Lower leg skin (tissue), 4 donors: ENCODE results near the gene TNPO1. TPM values are rescaled to one million over a fixed set of nuclear protein-coding genes. Genes with fewer than 3 reads are reported as not detected.

Experiments used
- DNase-seq, 2 donors: peaks; one replicate each; pipeline ENCODE4 v3.0.0-alpha.2; 2019; ENCODE audit warnings: low spot score in 2 of 2
- H3K4me3 ChIP-seq: fragments of 200-600 bp; sonication (generic); 2 replicates; pipeline ENCODE4 v1.5.1; 2017; ENCODE audit warnings: mild to moderate bottlenecking, low read depth; ENCODE audit not compliant: poor library complexity, severe bottlenecking
- POLR2A ChIP-seq, 2 donors: fragments of 450-650 bp; IDR thresholded peaks; one replicate each; pipeline ENCODE4 v1.6.1; 2016 to 2017; ENCODE audit warnings: antibody characterized with exemption in 2 of 2, mild to moderate bottlenecking in 1 of 2, moderate library complexity in 1 of 2
- WGBS, 2 donors: methylation state at CpG; one replicate each; pipeline ENCODE4 v1.1.5; 2018; 5-methylcytosine and 5-hydroxymethylcytosine counted together
- intact Hi-C: fragments of 100-400 bp; cut with DNase I; formaldehyde crosslinking; loops from one replicate; pipeline ENCODE4 v1.15.0; 2023; ENCODE audit warnings: low total_unique reads
- total RNA-seq, 4 donors: library from RNA; depleted of rRNA; stranded (reverse); fragments of >200 nt; gene quantifications; one replicate each; pipeline ENCODE4 v1.1.0, GENCODE V29; 2016
- TF ChIP-seq, protein P1 (sequence below), 3 donors: fragments of 450-650 bp; IDR thresholded peaks; one replicate each; pipeline ENCODE4 v1.5.1; 2016; ENCODE audit warnings: antibody characterized with exemption in 3 of 3, mild to moderate bottlenecking in 3 of 3, moderate library complexity in 2 of 3

Gene TNPO1
- total RNA-seq, 4 donors from 2014 or later, result 55.5 to 83.4 (median 66.2) TPM

DNA sequence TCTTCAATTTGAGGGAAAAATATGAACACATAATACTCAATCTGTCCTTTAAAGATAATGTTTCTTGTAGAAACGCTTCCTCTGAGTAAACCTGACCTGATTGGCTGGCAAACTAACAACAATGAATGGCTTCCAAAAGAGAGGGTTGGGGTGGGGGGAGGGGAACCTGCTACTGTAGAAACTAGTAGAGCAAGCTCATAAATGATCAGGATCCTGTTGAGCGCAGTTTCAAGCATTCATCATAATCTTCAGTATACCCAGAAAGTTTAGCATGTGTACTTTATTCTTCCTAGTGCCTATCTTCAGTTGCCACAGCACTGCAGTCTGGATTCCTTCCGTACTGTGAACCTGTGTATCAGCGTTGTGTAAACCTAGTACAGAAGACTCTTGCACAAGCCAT, 76.4 kb downstream of the TNPO1 start:
- TF ChIP-seq, protein P1, sequence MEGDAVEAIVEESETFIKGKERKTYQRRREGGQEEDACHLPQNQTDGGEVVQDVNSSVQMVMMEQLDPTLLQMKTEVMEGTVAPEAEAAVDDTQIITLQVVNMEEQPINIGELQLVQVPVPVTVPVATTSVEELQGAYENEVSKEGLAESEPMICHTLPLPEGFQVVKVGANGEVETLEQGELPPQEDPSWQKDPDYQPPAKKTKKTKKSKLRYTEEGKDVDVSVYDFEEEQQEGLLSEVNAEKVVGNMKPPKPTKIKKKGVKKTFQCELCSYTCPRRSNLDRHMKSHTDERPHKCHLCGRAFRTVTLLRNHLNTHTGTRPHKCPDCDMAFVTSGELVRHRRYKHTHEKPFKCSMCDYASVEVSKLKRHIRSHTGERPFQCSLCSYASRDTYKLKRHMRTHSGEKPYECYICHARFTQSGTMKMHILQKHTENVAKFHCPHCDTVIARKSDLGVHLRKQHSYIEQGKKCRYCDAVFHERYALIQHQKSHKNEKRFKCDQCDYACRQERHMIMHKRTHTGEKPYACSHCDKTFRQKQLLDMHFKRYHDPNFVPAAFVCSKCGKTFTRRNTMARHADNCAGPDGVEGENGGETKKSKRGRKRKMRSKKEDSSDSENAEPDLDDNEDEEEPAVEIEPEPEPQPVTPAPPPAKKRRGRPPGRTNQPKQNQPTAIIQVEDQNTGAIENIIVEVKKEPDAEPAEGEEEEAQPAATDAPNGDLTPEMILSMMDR (IDR thresholded peaks at IDR 0.05), result no peak
- TF ChIP-seq POLR2A (IDR thresholded peaks at IDR 0.05), result no peak
- 87 to 88% methylated on average over 4 of the region's 4 CpGs for WGBS, 2 donors
- no peak overlapping the region for H3K4me3 ChIP-seq
- DNase-seq, result no peak
- intact Hi-C loops, result no loop called here

DNA sequence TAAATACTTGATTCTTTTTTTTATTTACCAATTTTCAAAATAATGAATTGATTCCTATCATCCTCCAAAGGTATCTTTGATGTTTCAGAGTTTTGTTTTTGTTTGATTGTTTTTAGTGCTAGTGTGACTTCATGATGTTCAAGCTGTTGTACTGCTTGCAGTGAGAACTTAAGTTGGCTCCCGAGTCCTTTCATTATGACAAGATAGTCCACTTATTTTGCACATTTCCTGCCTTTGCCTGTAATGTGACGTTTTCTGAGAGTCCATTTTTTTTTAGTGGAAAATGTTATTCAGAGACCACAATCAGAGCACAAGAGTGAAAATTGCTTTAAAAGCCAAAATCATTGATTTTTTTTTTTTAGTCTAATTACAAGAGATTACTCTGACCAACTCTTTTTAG, 79.3 kb downstream of the TNPO1 start:
- intact Hi-C loops, result no loop called here
- WGBS, 2 donors, result 63 to 70% methylated on average over 2 of the region's 2 CpGs
- H3K4me3 ChIP-seq, result no peak overlapping the region
- TF ChIP-seq POLR2A (IDR thresholded peaks at IDR 0.05), result no peak
- TF ChIP-seq, protein P1 (IDR thresholded peaks at IDR 0.05), result no peak
- DNase-seq, result no peak

DNA sequence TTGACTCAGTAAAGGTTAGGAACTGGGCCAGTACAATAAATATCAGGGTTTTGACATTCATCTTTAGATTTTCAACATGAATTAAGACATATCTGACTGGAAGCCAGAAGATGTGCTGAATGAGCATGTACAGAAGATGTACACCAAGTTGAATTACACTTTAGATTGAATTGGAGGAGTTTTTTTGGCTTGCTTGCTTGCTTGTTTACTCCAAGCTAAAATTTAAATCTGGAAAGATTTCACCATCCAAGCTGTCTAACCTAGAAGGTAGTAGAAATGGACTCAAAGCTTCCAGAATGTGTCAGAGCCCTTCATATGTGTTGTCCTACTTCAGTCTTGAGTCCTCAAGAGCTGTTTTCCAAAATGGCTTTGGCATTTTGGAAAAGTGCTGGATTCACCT, 90.3 kb downstream of the TNPO1 start:
- no peak overlapping the region for H3K4me3 ChIP-seq
- TF ChIP-seq POLR2A (IDR thresholded peaks at IDR 0.05), result no peak
- TF ChIP-seq, protein P1 (IDR thresholded peaks at IDR 0.05), result no peak
- DNase-seq, result no peak
- intact Hi-C loops, result no loop called here

DNA sequence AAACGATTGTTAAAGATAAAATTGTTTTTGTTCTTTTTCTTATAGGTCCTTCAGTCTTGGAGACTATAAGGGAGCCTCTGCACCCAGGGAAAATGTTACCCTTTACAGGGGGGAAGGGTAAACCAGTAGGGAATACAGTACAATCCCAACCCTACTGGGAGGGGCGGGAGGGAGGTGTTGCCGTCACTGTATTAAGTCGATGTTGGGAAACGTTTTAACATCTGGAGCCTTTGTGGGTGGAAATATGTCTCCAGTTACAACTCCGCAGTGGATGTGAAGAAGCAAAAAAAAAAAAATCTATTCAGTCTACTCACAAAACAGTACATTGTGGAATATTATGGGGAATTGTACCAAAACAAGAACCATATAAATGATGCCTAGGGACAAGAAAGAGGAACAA, 92.2 kb downstream of the TNPO1 start:
- 75 to 80% methylated on average over 6 of the region's 6 CpGs for WGBS, 2 donors
- TF ChIP-seq, protein P1 (IDR thresholded peaks at IDR 0.05), result no peak
- no peak for TF ChIP-seq POLR2A (IDR thresholded peaks at IDR 0.05)

DNA sequence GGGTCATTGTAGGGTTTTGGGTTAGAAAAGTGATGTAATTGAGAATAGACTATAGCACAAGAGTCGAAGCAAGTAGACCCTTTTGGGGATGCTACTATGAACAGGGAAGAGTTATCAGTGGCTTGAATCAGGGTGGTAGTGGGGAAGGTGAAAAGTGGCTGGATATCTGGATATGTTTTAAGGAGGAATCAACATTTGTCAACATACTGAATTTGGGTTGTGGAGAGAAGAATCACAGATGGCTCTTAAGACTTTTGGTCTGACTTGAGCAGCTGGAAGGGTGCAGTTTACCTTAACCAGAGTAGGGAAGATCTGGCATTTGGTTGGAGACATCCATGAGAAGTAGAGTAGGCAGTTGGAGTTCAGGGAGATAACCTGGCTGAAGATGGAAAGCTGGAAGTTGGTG, 100.9 kb downstream of the TNPO1 start:
- DNase-seq, result no peak
- TF ChIP-seq, protein P1 (IDR thresholded peaks at IDR 0.05), result no peak
- no peak for TF ChIP-seq POLR2A (IDR thresholded peaks at IDR 0.05)
- 89 to 100% methylated on average over 1 of the region's 1 CpG for WGBS, 2 donors
- intact Hi-C loops, result no loop called here
- no peak overlapping the region for H3K4me3 ChIP-seq

More for the DNA sequence above, 92.2 kb downstream of the TNPO1 start:
- H3K4me3 ChIP-seq, result no peak overlapping the region
- DNase-seq, result no peak
- intact Hi-C loops, result no loop called here

DNA sequence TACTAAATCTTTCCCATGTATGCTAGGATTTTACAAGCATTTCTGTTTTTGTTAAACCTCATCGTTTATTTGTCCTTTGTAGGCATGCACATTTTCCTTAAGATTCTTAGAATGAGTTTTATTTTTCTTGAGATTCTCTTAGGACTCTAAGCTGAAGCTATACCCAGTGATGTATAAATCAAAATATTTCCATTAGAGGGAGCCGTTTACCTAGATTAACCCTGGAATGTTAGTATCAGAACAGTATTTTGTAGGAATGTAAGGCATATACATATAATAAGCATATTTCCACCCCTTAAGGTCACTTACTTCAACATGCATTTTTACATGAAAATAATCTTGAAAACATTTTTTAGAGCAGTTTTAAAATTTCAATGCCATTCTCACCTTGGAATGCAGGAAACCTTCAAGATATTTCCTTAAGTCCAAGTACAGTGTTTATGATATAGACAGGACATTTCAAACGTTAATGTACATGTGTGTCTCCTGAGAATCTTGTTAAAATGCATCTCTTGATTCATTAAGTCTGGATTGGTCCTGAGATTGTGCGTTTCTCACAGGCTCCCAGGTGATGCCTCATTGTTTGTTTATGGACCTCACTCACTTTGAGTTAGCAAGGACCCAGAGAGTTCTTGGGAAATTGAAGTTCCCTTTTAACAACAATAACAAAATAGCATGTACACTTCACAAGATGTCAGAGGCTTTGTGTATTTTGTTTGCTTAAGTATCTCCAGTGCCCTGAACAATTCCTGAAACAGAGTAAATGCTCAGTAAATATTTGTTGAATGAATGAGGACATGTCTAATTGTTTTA, 104.4 kb downstream of the TNPO1 start:
- TF ChIP-seq, protein P1 (IDR thresholded peaks at IDR 0.05), result no peak
- TF ChIP-seq POLR2A (IDR thresholded peaks at IDR 0.05), result no peak
- DNase-seq, result no peak
- intact Hi-C loops, result no loop called here
- no peak overlapping the region for H3K4me3 ChIP-seq
- 24 to 25% methylated on average over 4 of the region's 4 CpGs for WGBS, 2 donors
